H1 (cell line): ENCODE results near the gene KMT5C. TPM values are rescaled to one million over a fixed set of nuclear protein-coding genes. Genes with fewer than 3 reads are reported as not detected.
A peak's percentile ranks its signal among the peaks of the same experiment; 100 is the strongest.

Experiments
- CTCF ChIA-PET: fragments of 300-600 bp; sonication (Branson Sonifier 250); formaldehyde crosslinking; loops from one replicate; lab custom pipeline; 2021; ENCODE audit not compliant: partially characterized antibody; lab: Charles Lee
- POLR2A ChIA-PET: fragments of 300-600 bp; sonication (Branson Sonifier 250); formaldehyde crosslinking; loops from one replicate; lab custom pipeline; 2021; ENCODE audit warnings: inconsistent platforms; ENCODE audit not compliant: partially characterized antibody; lab: Charles Lee
- DNase-seq, 2 experiments: peaks; one replicate each; pipeline versions ENCODE4 v3.0.0 to v3.0.0-alpha.2; 2010 to 2022; ENCODE audit warnings: low spot score in 2 of 2, low read depth in 1 of 2, mixed read lengths in 1 of 2
- FAIRE-seq: peaks from 2 replicates; lab custom pipeline; 2011; peaks lifted over from hg19 to GRCh38; lab: Jason Lieb, UNC
- H2AFZ ChIP-seq: 2 replicates; pipeline ENCODE4 v1.8.1; 2012; ENCODE audit warnings: low read length, inconsistent platforms
- H2AK5ac ChIP-seq: 2 replicates; pipeline ENCODE4 v1.6.1; 2013; ENCODE audit warnings: low read depth, low read length
- H2BK120ac ChIP-seq: replicated peaks from 2 replicates; pipeline ENCODE3; 2013; ENCODE audit warnings: low read depth, low read length, inconsistent platforms
- H2BK12ac ChIP-seq: 2 replicates; pipeline ENCODE4 v1.6.1; 2013; ENCODE audit warnings: low read depth, low read length
- H2BK15ac ChIP-seq: 2 replicates; pipeline ENCODE4 v1.6.1; 2013; ENCODE audit warnings: low read length
- H2BK20ac ChIP-seq: 2 replicates; pipeline ENCODE4 v1.6.1; 2013; ENCODE audit warnings: low read length
- H2BK5ac ChIP-seq: 2 replicates; pipeline ENCODE4 v1.6.1; 2013; ENCODE audit warnings: low read depth, low read length
- H3K14ac ChIP-seq: 2 replicates; pipeline ENCODE4 v1.6.1; 2013; ENCODE audit warnings: inconsistent platforms; ENCODE audit not compliant: insufficient read length
- H3K18ac ChIP-seq: 2 replicates; pipeline ENCODE4 v1.6.1; 2013; ENCODE audit warnings: low read length; ENCODE audit errors: extremely low read depth
- H3K23ac ChIP-seq: 2 replicates; pipeline ENCODE4 v1.6.1; 2013; ENCODE audit warnings: inconsistent platforms; ENCODE audit not compliant: insufficient read length
- H3K23me2 ChIP-seq: 2 replicates; pipeline ENCODE4 v1.6.1; 2013; ENCODE audit warnings: low read depth, low read length
- H3K27ac ChIP-seq: 2 replicates; pipeline ENCODE4 v1.6.1; 2011; ENCODE audit warnings: low read depth, low read length, inconsistent platforms
- H3K27me3 ChIP-seq, 4 experiments: replicated peaks in 1 of 4; 1 replicate in 1 of 4; 2 replicates in 3 of 4; pipeline versions ENCODE4 v1.6.1 to v1.8.1; 2011 to 2013; ENCODE audit warnings: low read length in 3 of 4, mild to moderate bottlenecking in 3 of 4, inconsistent platforms in 2 of 4, mixed read lengths in 2 of 4, moderate library complexity in 1 of 4; ENCODE audit not compliant: control insufficient read depth in 3 of 4, insufficient read depth in 3 of 4; ENCODE audit errors: extremely low read depth in 1 of 4
- H3K36me3 ChIP-seq, 4 experiments: 2 replicates each; pipeline versions ENCODE4 v1.6.1 to v1.8.1; 2011 to 2013; ENCODE audit warnings: mild to moderate bottlenecking in 4 of 4, low read length in 3 of 4, moderate library complexity in 2 of 4, control low read depth in 1 of 4, inconsistent platforms in 1 of 4; ENCODE audit not compliant: insufficient read depth in 4 of 4, control insufficient read depth in 2 of 4
- H3K4ac ChIP-seq: replicated peaks from 2 replicates; pipeline ENCODE3; 2013; ENCODE audit warnings: low read length, low read depth, mixed read lengths, inconsistent platforms; ENCODE audit not compliant: insufficient read length
- H3K4me1 ChIP-seq, 4 experiments: replicated peaks in 1 of 4; 1 replicate in 1 of 4; 2 replicates in 3 of 4; pipeline versions ENCODE4 v1.6.1 to v1.8.1; 2011 to 2013; ENCODE audit warnings: low read length in 3 of 4, inconsistent platforms in 2 of 4, mixed read lengths in 1 of 4; ENCODE audit not compliant: insufficient read depth in 4 of 4, control insufficient read depth in 3 of 4
- H3K4me2 ChIP-seq, 2 experiments: 2 replicates each; pipeline versions ENCODE4 v1.6.1 to v1.8.1; 2011 to 2013; ENCODE audit warnings: low read depth in 2 of 2, low read length in 2 of 2, control low read depth in 1 of 2, inconsistent platforms in 1 of 2, mild to moderate bottlenecking in 1 of 2; ENCODE audit not compliant: insufficient read depth in 1 of 2
- H3K4me3 ChIP-seq, 4 experiments: fragments of 200-600, 300-600 bp in 1 of 4; sonication (generic), shearing (Covaris generic), sonication (Bioruptor Twin) in 1 of 4; 2 replicates each; pipeline versions ENCODE4 v1.5.1 to v1.8.1; 2011 to 2016; ENCODE audit warnings: low read length in 4 of 4, low read depth in 3 of 4, control low read depth in 2 of 4, inconsistent platforms in 2 of 4, mild to moderate bottlenecking in 2 of 4, mixed read lengths in 1 of 4, moderate library complexity in 1 of 4; ENCODE audit not compliant: insufficient read depth in 2 of 4; ENCODE audit errors: extremely low read depth in 1 of 4
- H3K56ac ChIP-seq: replicated peaks from 2 replicates; pipeline ENCODE3; 2013; ENCODE audit warnings: low read depth, mild to moderate bottlenecking, mixed read lengths, low read length, inconsistent platforms; ENCODE audit not compliant: insufficient read length
- H3K79me1 ChIP-seq: 2 replicates; pipeline ENCODE4 v1.6.1; 2013; ENCODE audit warnings: low read depth, low read length, control low read depth
- H3K79me2 ChIP-seq, 2 experiments: 2 replicates each; pipeline versions ENCODE4 v1.6.1 to v1.8.1; 2012 to 2013; ENCODE audit warnings: low read length in 2 of 2, mild to moderate bottlenecking in 2 of 2, inconsistent platforms in 1 of 2; ENCODE audit not compliant: insufficient read depth in 2 of 2, control insufficient read depth in 1 of 2
- H3K9ac ChIP-seq, 4 experiments: replicated peaks in 1 of 4; 1 replicate in 1 of 4; 2 replicates in 3 of 4; pipeline versions ENCODE4 v1.6.1 to v1.8.1; 2011 to 2013; ENCODE audit warnings: low read depth in 3 of 4, low read length in 3 of 4, control low read depth in 2 of 4, mild to moderate bottlenecking in 2 of 4, moderate library complexity in 2 of 4, inconsistent platforms in 1 of 4; ENCODE audit errors: extremely low read depth in 1 of 4
- H3K9me3 ChIP-seq, 2 experiments: 2 replicates each; pipeline versions ENCODE4 v1.6.1 to v1.8.1; 2012 to 2013; ENCODE audit warnings: mild to moderate bottlenecking in 2 of 2, moderate library complexity in 2 of 2, control low read depth in 1 of 2, inconsistent platforms in 1 of 2, low read depth in 1 of 2, low read length in 1 of 2, mixed read lengths in 1 of 2; ENCODE audit not compliant: insufficient read depth in 2 of 2
- H4K20me1 ChIP-seq, 2 experiments: replicated peaks in 1 of 2; 2 replicates each; pipeline versions ENCODE3 to v1.8.1; 2011 to 2013; ENCODE audit warnings: inconsistent platforms in 2 of 2, low read length in 2 of 2, mild to moderate bottlenecking in 1 of 2; ENCODE audit not compliant: insufficient read depth in 2 of 2, control insufficient read depth in 1 of 2
- H4K5ac ChIP-seq: 2 replicates; pipeline ENCODE4 v1.6.1; 2013; ENCODE audit warnings: low read length, low read depth, mixed read lengths, inconsistent platforms; ENCODE audit not compliant: insufficient read length
- H4K8ac ChIP-seq: 2 replicates; pipeline ENCODE4 v1.8.0; 2013; ENCODE audit warnings: mild to moderate bottlenecking, moderate library complexity, low read length, inconsistent platforms; ENCODE audit not compliant: insufficient read depth; ENCODE audit errors: extremely low read depth
- H4K91ac ChIP-seq: replicated peaks from 2 replicates; pipeline ENCODE3; 2013; ENCODE audit warnings: low read length, mixed read lengths, inconsistent platforms; ENCODE audit not compliant: insufficient read length
- ASH2L ChIP-seq: fragments of 200-600, 300-600 bp; sonication (generic); IDR thresholded peaks from one replicate; pipeline ENCODE4 v1.7.1; 2017; ENCODE audit warnings: low read length
- BRCA1 ChIP-seq: IDR thresholded peaks from 2 replicates; pipeline ENCODE4 v1.6.1; 2012; ENCODE audit warnings: low read depth, low read length, improper control_type of control experiment
- JUND ChIP-seq: IDR thresholded peaks from 2 replicates; pipeline ENCODE4 v1.6.1; 2011; ENCODE audit warnings: mild to moderate bottlenecking, improper control_type of control experiment, low read length
- KDM5A ChIP-seq: fragments of 200-600 bp; IDR thresholded peaks from 2 replicates; pipeline ENCODE4 v1.7.1; 2012; ENCODE audit warnings: mild to moderate bottlenecking, low read length, inconsistent platforms, mixed read lengths
- MAFK ChIP-seq: IDR thresholded peaks from 2 replicates; pipeline ENCODE4 v1.6.1; 2012; ENCODE audit warnings: low read depth, mild to moderate bottlenecking, improper control_type of control experiment, low read length
- PHF8 ChIP-seq: fragments of 200-600 bp; sonication (generic); conservative IDR thresholded peaks from 2 replicates; pipeline ENCODE4 v1.7.1; 2012; ENCODE audit warnings: low read depth, mild to moderate bottlenecking, inconsistent platforms, low read length, moderate library complexity
- POLR2A ChIP-seq, 2 experiments: IDR thresholded peaks; 1 replicate in 1 of 2; 2 replicates in 1 of 2; pipeline ENCODE4 v1.6.1; 2011; ENCODE audit warnings: low read depth in 2 of 2, low read length in 2 of 2, mild to moderate bottlenecking in 2 of 2; ENCODE audit errors: control extremely low read depth in 1 of 2
- POLR2AphosphoS5 ChIP-seq: IDR thresholded peaks from 2 replicates; pipeline ENCODE4 v1.6.1; 2011; ENCODE audit warnings: low read depth, low read length
- RAD21 ChIP-seq, 2 experiments: IDR thresholded peaks in 1 of 2; conservative IDR thresholded peaks in 1 of 2; 2 replicates each; pipeline ENCODE4 v1.6.1; 2011; ENCODE audit warnings: low read depth in 2 of 2, low read length in 2 of 2, improper control_type of control experiment in 1 of 2, inconsistent platforms in 1 of 2, mild to moderate bottlenecking in 1 of 2, moderate library complexity in 1 of 2
- RNF2 ChIP-seq: fragments of 200-900, 300-1000 bp; sonication (generic); IDR thresholded peaks from 2 replicates; pipeline ENCODE4 v1.7.1; 2016; ENCODE audit warnings: borderline replicate concordance, low read depth, mild to moderate bottlenecking, antibody characterized with exemption, low read length; ENCODE audit not compliant: poor library complexity, severe bottlenecking; ENCODE audit errors: missing control alignments
- SIRT6 ChIP-seq: IDR thresholded peaks from one replicate; pipeline ENCODE4 v1.7.1; 2012; ENCODE audit warnings: low read length, inconsistent platforms
- SRF ChIP-seq: IDR thresholded peaks from 2 replicates; pipeline ENCODE4 v1.6.1; 2011; ENCODE audit warnings: mild to moderate bottlenecking, low read depth, low read length, moderate library complexity
- TAF7 ChIP-seq: optimal IDR thresholded peaks from 2 replicates; pipeline ENCODE3; 2011; ENCODE audit warnings: low read depth, mild to moderate bottlenecking, inconsistent platforms, low read length, moderate library complexity, borderline replicate concordance
- YY1 ChIP-seq: IDR thresholded peaks from 2 replicates; pipeline ENCODE4 v1.6.1; 2011; ENCODE audit warnings: low read depth, mild to moderate bottlenecking, low read length
- WGBS, 2 experiments: shearing (Covaris generic) in 1 of 2; methylation state at CpG; one replicate each; pipeline versions ENCODE4 v1.1.6 to v1.1.7; 2013 to 2015; ENCODE audit warnings: low lambda C conversion rate in 2 of 2, mixed read lengths in 2 of 2, inconsistent platforms in 1 of 2, low coverage in 1 of 2, missing lambda C conversion rate in 1 of 2; ENCODE audit not compliant: insufficient replicate concordance in 2 of 2, insufficient coverage in 1 of 2, insufficient read length in 1 of 2; ENCODE audit errors: extremely low coverage in 1 of 2, missing lambda C conversion rate in 1 of 2; 5-methylcytosine and 5-hydroxymethylcytosine counted together
- polyA plus RNA-seq, 7 experiments: library from polyadenylated mRNA; depleted of rRNA in 3 of 7; stranded (reverse) in 5 of 7; unstranded in 2 of 7; fragments of >200 nt in 5 of 7; fragments of 200-250 nt in 2 of 7; gene quantifications; 1 replicate in 5 of 7; 2 replicates in 1 of 7; 4 replicates in 1 of 7; pipeline versions ENCODE4 v1.2.1 to v1.2.3, GENCODE V29; 2011 to 2013; ENCODE audit warnings: missing spikeins in 2 of 7, mixed read lengths in 2 of 7
- total RNA-seq: library from RNA; stranded (reverse); fragmentation: NEBNext Ultra II Directional; extraction: Animal tissue kit (Norgen Biotek cat#: 25700); gene quantifications from 2 replicates; pipeline ENCODE4 v1.2.1, GENCODE V29; 2021

KMT5C gene
- total and polyA plus RNA-seq, 2 of the 8 experiments (the other 6 are each of a cell fraction or from before 2014, with no cell fraction given), result 24.9 to 31.5 TPM

DNA sequence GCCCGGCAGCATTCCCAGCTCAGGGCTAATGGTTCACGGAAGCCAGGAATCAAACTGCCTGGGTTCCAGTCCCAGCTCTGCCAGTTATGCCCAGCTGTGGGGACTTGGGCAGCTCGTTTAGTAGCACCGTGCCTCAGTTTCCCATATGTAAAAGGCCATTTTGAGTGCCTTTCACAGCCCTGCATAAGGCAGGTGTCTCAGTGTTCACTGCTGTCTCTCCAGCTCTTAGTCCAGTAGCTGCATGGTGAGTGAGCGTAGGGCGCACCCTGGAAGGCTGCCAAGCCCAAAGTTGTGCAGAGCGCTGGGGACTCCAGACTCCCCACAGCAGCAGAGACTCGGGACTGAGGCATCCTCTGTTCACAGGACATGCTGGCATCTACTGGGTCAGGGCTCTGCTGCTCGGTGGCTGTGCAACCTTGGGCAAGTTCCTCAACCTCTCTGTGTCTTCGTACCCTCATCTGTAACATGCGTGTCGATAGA lies 51.6 kb downstream of the KMT5C start:
- no peak overlapping the region for H3K9ac ChIP-seq
- no peaks in the 10 kb centered on the region for H3K27me3 ChIP-seq
- no peak overlapping the region for H3K14ac ChIP-seq
- H3K23ac ChIP-seq, result no peak overlapping the region
- H3K4ac ChIP-seq, result no peak overlapping the region
- WGBS, 2 experiments, result 90% methylated on average over 12 of the region's 12 CpGs; no CpG with 5 or more reads in 1 of the 2 experiments
- H3K36me3 ChIP-seq, result peaks cover 23 to 35% (median 26%) of the 10 kb centered on the region in 4 experiments
- no peak overlapping the region for H2AK5ac ChIP-seq
- FAIRE-seq (no peak), DNase-seq (no peak)
- POLR2A ChIA-PET, result interaction anchor here (1.0 to 26.7 kb wide), 14 partner anchors 8 to 184 kb away, joined by 3 to 874 read pairs (median 4); partner anchors contain the start of genes GARIN5B, HSPBP1, IL11 and KMT5C
- H2BK120ac ChIP-seq, result no peak overlapping the region
- no peak overlapping the region for H4K5ac ChIP-seq
- peaks cover 28% of the 10 kb centered on the region for H3K79me1 ChIP-seq
- H3K4me1 ChIP-seq, result peaks cover 0 to 46% (median 36%) of the 10 kb centered on the region in 4 experiments; a peak in 6 of 7 replicates
- H2BK12ac ChIP-seq, result no peak overlapping the region
- H2BK15ac ChIP-seq, result no peak overlapping the region
- peaks cover 25 to 42% of the 10 kb centered on the region in 2 experiments for H4K20me1 ChIP-seq
- H2AFZ ChIP-seq, result no peak overlapping the region
- no peaks in the 10 kb centered on the region for H3K9me3 ChIP-seq
- no peak overlapping the region for H3K56ac ChIP-seq
- no peak overlapping the region for H2BK5ac ChIP-seq
- H3K27ac ChIP-seq, result no peak overlapping the region
- no peak overlapping the region; a peak in 1 of 4 replicates for H3K4me2 ChIP-seq
- H3K79me2 ChIP-seq, result peaks cover 14 to 23% of the 10 kb centered on the region in 2 experiments; a peak in 3 of 4 replicates
- CTCF ChIA-PET, result interaction anchor here (1.1 to 6.1 kb wide), 2 partner anchors 11 to 98 kb away, joined by 3 to 39 read pairs; no protein-coding TSS in a partner anchor
- H2BK20ac ChIP-seq, result no peak overlapping the region
- H4K8ac ChIP-seq, result no peak overlapping the region
- H3K18ac ChIP-seq, result no peak overlapping the region
- no peak overlapping the region for H3K4me3 ChIP-seq
- H3K23me2 ChIP-seq, result peaks cover 7% of the 10 kb centered on the region; the same call in 1 of the 2 replicates
- no peak overlapping the region for H4K91ac ChIP-seq
- peak in 1 of 2 experiments; percentile 67; a peak in 2 of 3 replicates for TF ChIP-seq POLR2A (IDR thresholded peaks at IDR 0.05; ENCODE audit: control extremely low read depth in 1 of 2, low read depth in 2 of 2, low read length in 2 of 2)
- TF ChIP-seq TAF7, result no peak
- TF ChIP-seq PHF8, result no peak
- peak; percentile 47; the same call in 1 of the 2 replicates for TF ChIP-seq POLR2AphosphoS5
- no peak for TF ChIP-seq YY1
- no peak for TF ChIP-seq KDM5A
- no peak for TF ChIP-seq SIRT6
- TF ChIP-seq RAD21 (IDR thresholded peaks at IDR 0.05 in 1 of 2, conservative IDR thresholded peaks at IDR 0.05 in 1 of 2; ENCODE audit: low read depth in 2 of 2, low read length in 2 of 2), result no peak
- no peak for TF ChIP-seq SRF
- no peak for TF ChIP-seq BRCA1
- no peak for TF ChIP-seq MAFK
- TF ChIP-seq ASH2L, result no peak
- TF ChIP-seq RNF2, result no peak
- no peak for TF ChIP-seq JUND
